ENCODE measurements around the gene BCL6B. TPM values are rescaled to one million over a fixed set of nuclear protein-coding genes. Genes with fewer than 3 reads are reported as not detected.
"Not testable (repeated sequence)": the region's sequence is repeated elsewhere in the genome, so short reads cannot be mapped to it uniquely, and the experiment has no call there.

The BCL6B gene, protein sequence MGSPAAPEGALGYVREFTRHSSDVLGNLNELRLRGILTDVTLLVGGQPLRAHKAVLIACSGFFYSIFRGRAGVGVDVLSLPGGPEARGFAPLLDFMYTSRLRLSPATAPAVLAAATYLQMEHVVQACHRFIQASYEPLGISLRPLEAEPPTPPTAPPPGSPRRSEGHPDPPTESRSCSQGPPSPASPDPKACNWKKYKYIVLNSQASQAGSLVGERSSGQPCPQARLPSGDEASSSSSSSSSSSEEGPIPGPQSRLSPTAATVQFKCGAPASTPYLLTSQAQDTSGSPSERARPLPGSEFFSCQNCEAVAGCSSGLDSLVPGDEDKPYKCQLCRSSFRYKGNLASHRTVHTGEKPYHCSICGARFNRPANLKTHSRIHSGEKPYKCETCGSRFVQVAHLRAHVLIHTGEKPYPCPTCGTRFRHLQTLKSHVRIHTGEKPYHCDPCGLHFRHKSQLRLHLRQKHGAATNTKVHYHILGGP
- under 1 TPM; 0.36 to 0.54 TPM for total RNA-seq

GRCh38 chr17:7022781-7023571, at the start of gene BCL6B:
BCL6B (plus strand) TSS chr17:7023050; CDS start chr17:7023672, 622 bp downstream.
- DNase-seq (no peak), ATAC-seq (ENCODE audit: low read depth) (no peak)
- peak within 1 kb of the TSS; percentile 82 for H3K27ac Mint-ChIP-seq
- POLR2A ChIA-PET, result interaction anchor here (1.6 to 5.3 kb wide), 4 partner anchors 8 to 19 kb away, joined by 7 to 57 read pairs (median 14); partner anchors contain the start of genes RNASEK and SLC16A13
- no peaks in the 10 kb centered on the region for H3K27me3 Mint-ChIP-seq
- H3K36me3 Mint-ChIP-seq, result no peaks in the 10 kb centered on the region
- H3K9me3 Mint-ChIP-seq, result no peaks in the 10 kb centered on the region
- peak within 1 kb of the TSS; percentile 61 for H3K4me3 Mint-ChIP-seq
- H3K4me1 Mint-ChIP-seq, result peaks cover 34% of the 10 kb centered on the region

- not testable (repeated sequence) for DNase-seq; ATAC-seq (ENCODE audit: low read depth); H3K36me3 Mint-ChIP-seq; H3K9me3 Mint-ChIP-seq; H3K27ac Mint-ChIP-seq; H3K27me3 Mint-ChIP-seq; H3K4me3 Mint-ChIP-seq
- POLR2A ChIA-PET, result interaction anchor here (1.5 kb wide), 1 partner anchor 42 kb away, joined by 3 read pairs; no protein-coding TSS in a partner anchor
- H3K4me1 Mint-ChIP-seq, result peaks cover 19% of the 10 kb centered on the region
These were observed 43.4 kb upstream of the BCL6B start for GRCh38 chr17:6979440-6979839.

- H3K4me1 Mint-ChIP-seq, result peaks cover 19% of the 10 kb centered on the region
- H3K27ac Mint-ChIP-seq, result no peak overlapping the region
- H3K4me3 Mint-ChIP-seq, result peak overlapping the region; percentile 60
- POLR2A ChIA-PET, result interaction anchor here (0.6 to 0.7 kb wide), 2 partner anchors 23 to 142 kb away, joined by 3 read pairs; no protein-coding TSS in a partner anchor
- H3K27me3 Mint-ChIP-seq, result no peaks in the 10 kb centered on the region
- H3K36me3 Mint-ChIP-seq, result no peaks in the 10 kb centered on the region
- H3K9me3 Mint-ChIP-seq, result peaks cover 5% of the 10 kb centered on the region
- ATAC-seq (ENCODE audit: low read depth), result peak; percentile 33
- no peak for DNase-seq
These were observed 41.4 kb upstream of the BCL6B start for GRCh38 chr17:6981426-6981825.

- Mint-ChIP-seq H3K27me3 (no peaks in the 10 kb centered on the region), H3K4me3 (no peak overlapping the region), H3K36me3 (no peaks in the 10 kb centered on the region), H3K4me1 (peaks cover 18% of the 10 kb centered on the region), H3K27ac (no peak overlapping the region), H3K9me3 (peaks cover 2% of the 10 kb centered on the region)
- ATAC-seq (ENCODE audit: low read depth) (no peak), DNase-seq (no peak)
- POLR2A ChIA-PET, result no interaction called here
These were observed 37.6 kb upstream of the BCL6B start for GRCh38 chr17:6985266-6985665.

DNA sequence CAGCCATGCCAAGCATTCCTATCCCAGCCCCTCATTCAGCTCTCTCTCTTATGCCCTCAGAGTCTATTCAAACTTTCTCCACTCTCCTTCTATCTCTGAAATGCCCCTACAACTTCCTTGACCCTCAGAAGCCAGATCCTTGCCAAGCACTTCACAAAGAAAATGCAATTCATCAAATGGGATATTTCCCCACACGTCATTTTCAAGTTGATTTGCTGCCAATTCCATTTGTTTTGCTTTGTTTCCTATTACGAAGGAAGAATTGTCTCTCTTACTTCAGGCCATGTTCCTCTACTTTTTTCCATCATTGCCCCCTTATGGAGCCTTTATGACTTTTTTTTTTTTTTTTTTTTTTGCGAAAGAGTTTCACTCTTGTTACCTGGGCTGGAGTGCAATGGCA, 36.2 kb upstream of the BCL6B start:
- ATAC-seq (ENCODE audit: low read depth) (no peak), DNase-seq (no peak)
- POLR2A ChIA-PET, result interaction anchor here (0.6 kb wide), 2 partner anchors 10 to 76 kb away, joined by 3 to 5 read pairs; no protein-coding TSS in a partner anchor
- peaks cover 8% of the 10 kb centered on the region for H3K4me1 Mint-ChIP-seq
- no peak overlapping the region for H3K4me3 Mint-ChIP-seq
- no peaks in the 10 kb centered on the region for H3K9me3 Mint-ChIP-seq
- no peaks in the 10 kb centered on the region for H3K36me3 Mint-ChIP-seq
- no peak overlapping the region for H3K27ac Mint-ChIP-seq
- no peaks in the 10 kb centered on the region for H3K27me3 Mint-ChIP-seq

GRCh38 chr17:6989779-6990178, 33.1 kb upstream of the BCL6B start:
- ATAC-seq (ENCODE audit: low read depth) (no peak), DNase-seq (no peak)
- POLR2A ChIA-PET, result no interaction called here
- Mint-ChIP-seq H3K9me3 (no peaks in the 10 kb centered on the region), H3K27me3 (no peaks in the 10 kb centered on the region), H3K4me1 (no peaks in the 10 kb centered on the region), H3K4me3 (no peak overlapping the region), H3K36me3 (no peaks in the 10 kb centered on the region), H3K27ac (no peak overlapping the region)

DNA sequence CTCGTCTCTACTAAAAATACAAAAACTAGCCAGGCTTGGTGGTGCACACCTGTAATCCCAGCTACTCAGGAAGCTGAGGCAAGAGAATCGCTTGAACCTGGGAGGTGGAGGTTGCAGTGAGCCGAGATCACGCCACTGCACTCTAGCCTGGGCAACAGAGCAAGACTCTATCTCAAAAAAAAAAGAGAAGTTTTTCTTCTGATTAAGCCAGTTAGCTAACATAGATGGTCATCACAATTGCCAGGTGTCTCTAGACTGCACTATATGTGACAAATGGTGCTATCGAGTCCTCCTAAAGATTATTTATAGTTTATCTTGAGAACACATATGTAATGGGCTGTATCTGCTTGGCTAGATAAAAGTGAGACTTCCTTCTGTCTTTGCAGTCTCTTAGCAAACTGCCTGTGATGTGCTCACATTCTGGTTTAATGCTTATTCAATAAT, 29.2 kb upstream of the BCL6B start:
- H3K4me3 Mint-ChIP-seq; H3K9me3 Mint-ChIP-seq; H3K4me1 Mint-ChIP-seq; H3K27ac Mint-ChIP-seq; DNase-seq; ATAC-seq (ENCODE audit: low read depth); H3K27me3 Mint-ChIP-seq; POLR2A ChIA-PET: not testable (repeated sequence)
- peaks cover 10% of the 10 kb centered on the region for H3K36me3 Mint-ChIP-seq

DNA sequence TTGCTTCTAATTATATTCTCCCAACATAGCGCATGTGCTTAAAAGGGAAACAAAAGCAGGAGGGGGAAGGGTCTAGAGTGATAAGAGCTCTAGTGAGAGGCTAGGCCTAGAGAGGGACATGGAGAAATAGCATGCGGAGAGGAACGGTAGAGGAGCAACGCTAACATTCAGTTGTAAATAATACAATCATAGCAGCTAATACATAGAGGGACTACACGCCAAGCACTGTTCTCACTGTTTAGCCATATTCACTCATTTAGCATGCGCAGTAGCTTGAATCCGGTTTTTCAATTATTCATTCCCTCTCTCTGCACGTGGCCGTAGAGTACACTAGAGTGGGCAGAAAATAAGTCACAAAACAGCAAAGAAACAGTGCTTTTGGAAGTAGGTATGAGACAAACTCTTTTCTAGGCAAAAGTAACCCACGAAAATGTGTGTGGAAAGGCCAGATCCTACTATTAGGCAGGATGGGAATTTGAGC, 28.7 kb upstream of the BCL6B start:
- Mint-ChIP-seq H3K36me3 (peaks cover 10% of the 10 kb centered on the region), H3K4me1 (peaks cover 2% of the 10 kb centered on the region), H3K27me3 (peaks cover 1% of the 10 kb centered on the region), H3K9me3 (no peaks in the 10 kb centered on the region), H3K4me3 (no peak overlapping the region), H3K27ac (no peak overlapping the region)
- ATAC-seq (ENCODE audit: low read depth) (no peak), DNase-seq (no peak)
- POLR2A ChIA-PET, result no interaction called here

DNA sequence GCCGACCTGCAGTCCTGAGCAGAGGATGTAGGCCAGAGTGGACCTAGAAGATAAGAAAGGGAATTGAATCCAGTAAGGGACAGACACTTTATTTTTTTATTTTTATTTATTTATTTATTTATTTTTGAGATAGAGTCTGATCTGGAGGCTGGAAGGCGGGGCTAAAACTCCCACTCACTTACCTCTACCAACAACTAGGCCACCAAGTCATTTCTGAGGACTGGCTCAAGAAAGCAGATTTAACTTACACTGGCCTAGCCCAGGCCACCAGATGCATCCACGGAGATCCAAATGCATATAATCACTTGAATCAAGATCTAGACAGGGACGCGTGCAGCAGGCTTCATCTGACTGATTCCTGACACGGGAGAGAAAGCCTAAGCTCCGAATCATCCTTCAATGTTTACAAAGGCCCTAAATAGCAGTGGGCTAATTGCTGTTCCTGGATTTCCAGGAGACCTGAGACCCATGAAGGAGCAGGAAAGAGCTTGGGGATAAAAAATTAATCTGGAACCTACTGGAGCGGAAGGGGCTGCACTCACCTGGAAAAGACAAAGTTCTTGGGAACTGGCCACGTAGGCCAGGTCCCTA, 28.1 kb upstream of the BCL6B start:
- Mint-ChIP-seq H3K9me3 (no peaks in the 10 kb centered on the region), H3K27ac (no peak overlapping the region), H3K36me3 (peaks cover 11% of the 10 kb centered on the region), H3K27me3 (peaks cover 1% of the 10 kb centered on the region), H3K4me3 (no peak overlapping the region), H3K4me1 (peaks cover 2% of the 10 kb centered on the region)
- POLR2A ChIA-PET, result no interaction called here
- ATAC-seq (ENCODE audit: low read depth) (no peak), DNase-seq (no peak)

- POLR2A ChIA-PET, result no interaction called here
- Mint-ChIP-seq H3K27ac (no peak within 1 kb of the TSS), H3K36me3 (peaks cover 14% of the 10 kb centered on the region), H3K9me3 (no peaks in the 10 kb centered on the region), H3K27me3 (peaks cover 1% of the 10 kb centered on the region), H3K4me3 (no peak within 1 kb of the TSS), H3K4me1 (peaks cover 2% of the 10 kb centered on the region)
- no peak for ATAC-seq (ENCODE audit: low read depth)
- DNase-seq, result no peak
These were observed 27.2 kb upstream of the BCL6B start, which contains the start of gene ALOX12 for GRCh38 chr17:6995500-6996255. ALOX12 (plus strand) TSS chr17:6996049; CDS start chr17:6996118, 69 bp downstream.

- Mint-ChIP-seq H3K9me3 (no peaks in the 10 kb centered on the region), H3K4me3 (no peak overlapping the region), H3K36me3 (peaks cover 16% of the 10 kb centered on the region), H3K27ac (no peak overlapping the region), H3K27me3 (peaks cover 1% of the 10 kb centered on the region), H3K4me1 (peaks cover 4% of the 10 kb centered on the region)
- no peak for DNase-seq
- POLR2A ChIA-PET, result interaction anchor here (0.5 kb wide), 1 partner anchor 15 kb away, joined by 4 read pairs; no protein-coding TSS in a partner anchor
- no peak for ATAC-seq (ENCODE audit: low read depth)
These were observed 26.4 kb upstream of the BCL6B start for GRCh38 chr17:6996256-6997011.

DNA sequence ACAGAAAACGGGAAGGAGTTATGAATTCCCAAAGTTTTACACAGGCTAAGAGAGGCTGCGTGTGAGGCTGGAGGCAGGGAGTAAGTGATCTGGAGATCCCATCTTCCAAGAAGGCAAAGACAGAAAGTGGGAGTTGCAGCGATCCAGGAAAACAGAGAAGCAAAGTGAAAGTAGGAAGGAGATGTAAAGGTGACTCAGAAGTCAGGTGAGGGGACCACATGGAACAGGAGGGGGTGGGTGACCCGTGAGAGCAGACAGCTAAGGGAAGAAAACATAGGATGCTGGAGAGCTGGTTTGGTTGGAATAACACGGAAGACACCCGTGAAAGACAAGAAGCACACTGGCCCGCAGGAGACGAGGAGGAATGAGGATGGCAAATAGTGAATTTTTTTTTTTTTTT, 25.7 kb upstream of the BCL6B start:
- POLR2A ChIA-PET, result no interaction called here
- DNase-seq (no peak), ATAC-seq (ENCODE audit: low read depth) (no peak)
- Mint-ChIP-seq H3K36me3 (peaks cover 19% of the 10 kb centered on the region), H3K27ac (no peak overlapping the region), H3K4me3 (no peak overlapping the region), H3K4me1 (peaks cover 6% of the 10 kb centered on the region), H3K9me3 (no peaks in the 10 kb centered on the region), H3K27me3 (peaks cover 1% of the 10 kb centered on the region)

Measured in activated naive CD8-positive, alpha-beta T cell treated with anti-CD3 and anti-CD28 coated beads, Interleukin-2, amount 10 ng/mL, durations not matched to agents 7 days and 5 days (primary cell).